GM21786 (cell line): Measurements from ENCODE around the gene MT1H.
"Not testable (repeated sequence)": the region's sequence is repeated elsewhere in the genome, so short reads cannot be mapped to it uniquely, and the experiment has no call there.

ENCODE experiments used
- ATAC-seq: cut with Tn5 transposase; IDR thresholded peaks from one replicate; pipeline ENCODE4 v1.9.1; 2021; ENCODE audit not compliant: unreplicated experiment

Gene MT1H

GRCh38 chr16:56669005-56669839 is at the start of gene MT1H:
Gene MT1H (plus strand): TSS chr16:56669814. CDS start chr16:56669885, 71 bp downstream.
- no peak for ATAC-seq

- ATAC-seq, result no peak
These were observed 49.2 kb upstream of the MT1H start for GRCh38 chr16:56620339-56620897.

- ATAC-seq, result not testable (repeated sequence)
These were observed 47.8 kb upstream of the MT1H start for GRCh38 chr16:56621665-56622445.

- ATAC-seq, result not testable (repeated sequence)
These were observed 46.4 kb upstream of the MT1H start for GRCh38 chr16:56623184-56623583.

GRCh38 chr16:56623637-56624036 is 46.0 kb upstream of the MT1H start:
- no peak for ATAC-seq

GRCh38 chr16:56625140-56625942 is 44.3 kb upstream of the MT1H start, which contains the start of gene MT1E:
Gene MT1E (plus strand): TSS chr16:56625781. CDS start chr16:56625852, 71 bp downstream.
- peak; percentile 33 for ATAC-seq

- peak; percentile 9 for ATAC-seq
These were observed 43.5 kb upstream of the MT1H start for GRCh38 chr16:56625943-56626654.

GRCh38 chr16:56626685-56627084 is 42.9 kb upstream of the MT1H start:
- no peak for ATAC-seq

- ATAC-seq, result no peak
These were observed 40.9 kb upstream of the MT1H start for GRCh38 chr16:56628486-56629350.

- ATAC-seq, result no peak
These were observed 40.1 kb upstream of the MT1H start for GRCh38 chr16:56629531-56629930.

GRCh38 chr16:56630134-56630533 is 39.5 kb upstream of the MT1H start:
- ATAC-seq, result peak; percentile 76

- ATAC-seq, result no peak
These were observed 38.4 kb upstream of the MT1H start for GRCh38 chr16:56631197-56631596.

GRCh38 chr16:56631832-56632155 is 37.8 kb upstream of the MT1H start:
- ATAC-seq, result no peak

GRCh38 chr16:56632156-56632847 is 37.3 kb upstream of the MT1H start, which contains the start of gene MT1M:
Gene MT1M (plus strand): TSS chr16:56632659. CDS start chr16:56632732, 73 bp downstream.
- ATAC-seq, result no peak

GRCh38 chr16:56632848-56633365 is 36.7 kb upstream of the MT1H start:
- ATAC-seq, result no peak

GRCh38 chr16:56633535-56633934 is 36.1 kb upstream of the MT1H start:
- ATAC-seq, result no peak

GRCh38 chr16:56634715-56635440 is 34.7 kb upstream of the MT1H start:
- ATAC-seq, result no peak
